H1 (cell line): ENCODE measurements around the gene MOV10L1. TPM values are rescaled to one million over a fixed set of nuclear protein-coding genes. Genes with fewer than 3 reads are reported as not detected.

ENCODE experiments used
- CTCF ChIA-PET: fragments of 300-600 bp; sonication (Branson Sonifier 250); formaldehyde crosslinking; loops from one replicate; lab custom pipeline; 2021; ENCODE audit not compliant: partially characterized antibody; lab: Charles Lee
- POLR2A ChIA-PET: fragments of 300-600 bp; sonication (Branson Sonifier 250); formaldehyde crosslinking; loops from one replicate; lab custom pipeline; 2021; ENCODE audit warnings: inconsistent platforms; ENCODE audit not compliant: partially characterized antibody; lab: Charles Lee
- DNase-seq, 2 experiments: peaks; one replicate each; pipeline versions ENCODE4 v3.0.0 to v3.0.0-alpha.2; 2010 to 2022; ENCODE audit warnings: low spot score in 2 of 2, low read depth in 1 of 2, mixed read lengths in 1 of 2
- FAIRE-seq: peaks from 2 replicates; lab custom pipeline; 2011; peaks lifted over from hg19 to GRCh38; lab: Jason Lieb, UNC
- H2AFZ ChIP-seq: 2 replicates; pipeline ENCODE4 v1.8.1; 2012; ENCODE audit warnings: low read length, inconsistent platforms
- H2AK5ac ChIP-seq: 2 replicates; pipeline ENCODE4 v1.6.1; 2013; ENCODE audit warnings: low read depth, low read length
- H2BK120ac ChIP-seq: replicated peaks from 2 replicates; pipeline ENCODE3; 2013; ENCODE audit warnings: low read depth, low read length, inconsistent platforms
- H2BK12ac ChIP-seq: 2 replicates; pipeline ENCODE4 v1.6.1; 2013; ENCODE audit warnings: low read depth, low read length
- H2BK15ac ChIP-seq: 2 replicates; pipeline ENCODE4 v1.6.1; 2013; ENCODE audit warnings: low read length
- H2BK20ac ChIP-seq: 2 replicates; pipeline ENCODE4 v1.6.1; 2013; ENCODE audit warnings: low read length
- H2BK5ac ChIP-seq: 2 replicates; pipeline ENCODE4 v1.6.1; 2013; ENCODE audit warnings: low read depth, low read length
- H3K14ac ChIP-seq: 2 replicates; pipeline ENCODE4 v1.6.1; 2013; ENCODE audit warnings: inconsistent platforms; ENCODE audit not compliant: insufficient read length
- H3K18ac ChIP-seq: 2 replicates; pipeline ENCODE4 v1.6.1; 2013; ENCODE audit warnings: low read length; ENCODE audit errors: extremely low read depth
- H3K23ac ChIP-seq: 2 replicates; pipeline ENCODE4 v1.6.1; 2013; ENCODE audit warnings: inconsistent platforms; ENCODE audit not compliant: insufficient read length
- H3K23me2 ChIP-seq: 2 replicates; pipeline ENCODE4 v1.6.1; 2013; ENCODE audit warnings: low read depth, low read length
- H3K27ac ChIP-seq: 2 replicates; pipeline ENCODE4 v1.6.1; 2011; ENCODE audit warnings: low read depth, low read length, inconsistent platforms
- H3K27me3 ChIP-seq, 4 experiments: replicated peaks in 1 of 4; 1 replicate in 1 of 4; 2 replicates in 3 of 4; pipeline versions ENCODE4 v1.6.1 to v1.8.1; 2011 to 2013; ENCODE audit warnings: low read length in 3 of 4, mild to moderate bottlenecking in 3 of 4, inconsistent platforms in 2 of 4, mixed read lengths in 2 of 4, moderate library complexity in 1 of 4; ENCODE audit not compliant: control insufficient read depth in 3 of 4, insufficient read depth in 3 of 4; ENCODE audit errors: extremely low read depth in 1 of 4
- H3K36me3 ChIP-seq, 4 experiments: 2 replicates each; pipeline versions ENCODE4 v1.6.1 to v1.8.1; 2011 to 2013; ENCODE audit warnings: mild to moderate bottlenecking in 4 of 4, low read length in 3 of 4, moderate library complexity in 2 of 4, control low read depth in 1 of 4, inconsistent platforms in 1 of 4; ENCODE audit not compliant: insufficient read depth in 4 of 4, control insufficient read depth in 2 of 4
- H3K4ac ChIP-seq: replicated peaks from 2 replicates; pipeline ENCODE3; 2013; ENCODE audit warnings: low read length, low read depth, mixed read lengths, inconsistent platforms; ENCODE audit not compliant: insufficient read length
- H3K4me1 ChIP-seq, 4 experiments: replicated peaks in 1 of 4; 1 replicate in 1 of 4; 2 replicates in 3 of 4; pipeline versions ENCODE4 v1.6.1 to v1.8.1; 2011 to 2013; ENCODE audit warnings: low read length in 3 of 4, inconsistent platforms in 2 of 4, mixed read lengths in 1 of 4; ENCODE audit not compliant: insufficient read depth in 4 of 4, control insufficient read depth in 3 of 4
- H3K4me2 ChIP-seq, 2 experiments: 2 replicates each; pipeline versions ENCODE4 v1.6.1 to v1.8.1; 2011 to 2013; ENCODE audit warnings: low read depth in 2 of 2, low read length in 2 of 2, control low read depth in 1 of 2, inconsistent platforms in 1 of 2, mild to moderate bottlenecking in 1 of 2; ENCODE audit not compliant: insufficient read depth in 1 of 2
- H3K4me3 ChIP-seq, 4 experiments: fragments of 200-600, 300-600 bp in 1 of 4; sonication (generic), shearing (Covaris generic), sonication (Bioruptor Twin) in 1 of 4; 2 replicates each; pipeline versions ENCODE4 v1.5.1 to v1.8.1; 2011 to 2016; ENCODE audit warnings: low read length in 4 of 4, low read depth in 3 of 4, control low read depth in 2 of 4, inconsistent platforms in 2 of 4, mild to moderate bottlenecking in 2 of 4, mixed read lengths in 1 of 4, moderate library complexity in 1 of 4; ENCODE audit not compliant: insufficient read depth in 2 of 4; ENCODE audit errors: extremely low read depth in 1 of 4
- H3K56ac ChIP-seq: replicated peaks from 2 replicates; pipeline ENCODE3; 2013; ENCODE audit warnings: low read depth, mild to moderate bottlenecking, mixed read lengths, low read length, inconsistent platforms; ENCODE audit not compliant: insufficient read length
- H3K79me1 ChIP-seq: 2 replicates; pipeline ENCODE4 v1.6.1; 2013; ENCODE audit warnings: low read depth, low read length, control low read depth
- H3K79me2 ChIP-seq, 2 experiments: 2 replicates each; pipeline versions ENCODE4 v1.6.1 to v1.8.1; 2012 to 2013; ENCODE audit warnings: low read length in 2 of 2, mild to moderate bottlenecking in 2 of 2, inconsistent platforms in 1 of 2; ENCODE audit not compliant: insufficient read depth in 2 of 2, control insufficient read depth in 1 of 2
- H3K9ac ChIP-seq, 4 experiments: replicated peaks in 1 of 4; 1 replicate in 1 of 4; 2 replicates in 3 of 4; pipeline versions ENCODE4 v1.6.1 to v1.8.1; 2011 to 2013; ENCODE audit warnings: low read depth in 3 of 4, low read length in 3 of 4, control low read depth in 2 of 4, mild to moderate bottlenecking in 2 of 4, moderate library complexity in 2 of 4, inconsistent platforms in 1 of 4; ENCODE audit errors: extremely low read depth in 1 of 4
- H3K9me3 ChIP-seq, 2 experiments: 2 replicates each; pipeline versions ENCODE4 v1.6.1 to v1.8.1; 2012 to 2013; ENCODE audit warnings: mild to moderate bottlenecking in 2 of 2, moderate library complexity in 2 of 2, control low read depth in 1 of 2, inconsistent platforms in 1 of 2, low read depth in 1 of 2, low read length in 1 of 2, mixed read lengths in 1 of 2; ENCODE audit not compliant: insufficient read depth in 2 of 2
- H4K20me1 ChIP-seq, 2 experiments: replicated peaks in 1 of 2; 2 replicates each; pipeline versions ENCODE3 to v1.8.1; 2011 to 2013; ENCODE audit warnings: inconsistent platforms in 2 of 2, low read length in 2 of 2, mild to moderate bottlenecking in 1 of 2; ENCODE audit not compliant: insufficient read depth in 2 of 2, control insufficient read depth in 1 of 2
- H4K5ac ChIP-seq: 2 replicates; pipeline ENCODE4 v1.6.1; 2013; ENCODE audit warnings: low read length, low read depth, mixed read lengths, inconsistent platforms; ENCODE audit not compliant: insufficient read length
- H4K8ac ChIP-seq: 2 replicates; pipeline ENCODE4 v1.8.0; 2013; ENCODE audit warnings: mild to moderate bottlenecking, moderate library complexity, low read length, inconsistent platforms; ENCODE audit not compliant: insufficient read depth; ENCODE audit errors: extremely low read depth
- H4K91ac ChIP-seq: replicated peaks from 2 replicates; pipeline ENCODE3; 2013; ENCODE audit warnings: low read length, mixed read lengths, inconsistent platforms; ENCODE audit not compliant: insufficient read length
- BRCA1 ChIP-seq: IDR thresholded peaks from 2 replicates; pipeline ENCODE4 v1.6.1; 2012; ENCODE audit warnings: low read depth, low read length, improper control_type of control experiment
- CBX5 ChIP-seq: fragments of 300-800, 300-1000 bp; sonication (generic); IDR thresholded peaks from 2 replicates; pipeline ENCODE4 v1.7.1; 2016; ENCODE audit warnings: antibody characterized with exemption, low read length, low read depth
- EZH2 ChIP-seq: fragments of 200-600 bp; sonication (generic); IDR thresholded peaks from 2 replicates; pipeline ENCODE4 v1.7.1; 2012; ENCODE audit warnings: low read depth, mild to moderate bottlenecking, moderate library complexity, low read length, inconsistent platforms; ENCODE audit not compliant: severe bottlenecking
- KDM1A ChIP-seq: fragments of 200-600, 300-600 bp; sonication (generic); IDR thresholded peaks from 2 replicates; pipeline ENCODE4 v1.7.1; 2016; ENCODE audit warnings: mild to moderate bottlenecking, low read length, borderline replicate concordance
- POU5F1 ChIP-seq: IDR thresholded peaks from 2 replicates; pipeline ENCODE4 v1.6.1; 2011; ENCODE audit warnings: low read depth, mild to moderate bottlenecking, low read length, moderate library complexity
- RXRA ChIP-seq: IDR thresholded peaks from 2 replicates; pipeline ENCODE4 v1.6.1; 2011; ENCODE audit warnings: low read depth, mild to moderate bottlenecking, low read length, moderate library complexity; ENCODE audit not compliant: insufficient read depth
- SAP30 ChIP-seq: fragments of 300-600 bp; sonication (generic); IDR thresholded peaks from 2 replicates; pipeline ENCODE4 v1.7.1; 2012; ENCODE audit warnings: low read length, moderate library complexity, mild to moderate bottlenecking, inconsistent platforms; ENCODE audit not compliant: insufficient read depth, insufficient replicate concordance
- SIN3A ChIP-seq, 2 experiments: IDR thresholded peaks in 1 of 2; conservative IDR thresholded peaks in 1 of 2; 2 replicates each; pipeline ENCODE4 v1.6.1; 2011 to 2012; ENCODE audit warnings: low read length in 2 of 2, improper control_type of control experiment in 1 of 2, low read depth in 1 of 2, mild to moderate bottlenecking in 1 of 2
- SP2 ChIP-seq: IDR thresholded peaks from 2 replicates; pipeline ENCODE4 v1.6.1; 2012; ENCODE audit warnings: mild to moderate bottlenecking, low read length, inconsistent platforms
- TAF7 ChIP-seq: optimal IDR thresholded peaks from 2 replicates; pipeline ENCODE3; 2011; ENCODE audit warnings: low read depth, mild to moderate bottlenecking, inconsistent platforms, low read length, moderate library complexity, borderline replicate concordance
- TEAD4 ChIP-seq: IDR thresholded peaks from 2 replicates; pipeline ENCODE4 v1.6.1; 2012; ENCODE audit warnings: low read depth, low read length, inconsistent platforms, mixed read lengths
- WGBS, 2 experiments: shearing (Covaris generic) in 1 of 2; methylation state at CpG; one replicate each; pipeline versions ENCODE4 v1.1.6 to v1.1.7; 2013 to 2015; ENCODE audit warnings: low lambda C conversion rate in 2 of 2, mixed read lengths in 2 of 2, inconsistent platforms in 1 of 2, low coverage in 1 of 2, missing lambda C conversion rate in 1 of 2; ENCODE audit not compliant: insufficient replicate concordance in 2 of 2, insufficient coverage in 1 of 2, insufficient read length in 1 of 2; ENCODE audit errors: extremely low coverage in 1 of 2, missing lambda C conversion rate in 1 of 2; 5-methylcytosine and 5-hydroxymethylcytosine counted together
- polyA plus RNA-seq, 7 experiments: library from polyadenylated mRNA; depleted of rRNA in 3 of 7; stranded (reverse) in 5 of 7; unstranded in 2 of 7; fragments of >200 nt in 5 of 7; fragments of 200-250 nt in 2 of 7; gene quantifications; 1 replicate in 5 of 7; 2 replicates in 1 of 7; 4 replicates in 1 of 7; pipeline versions ENCODE4 v1.2.1 to v1.2.3, GENCODE V29; 2011 to 2013; ENCODE audit warnings: missing spikeins in 2 of 7, mixed read lengths in 2 of 7
- total RNA-seq: library from RNA; stranded (reverse); fragmentation: NEBNext Ultra II Directional; extraction: Animal tissue kit (Norgen Biotek cat#: 25700); gene quantifications from 2 replicates; pipeline ENCODE4 v1.2.1, GENCODE V29; 2021

MOV10L1 gene
- total and polyA plus RNA-seq, 2 of the 8 experiments (the other 6 are each of a cell fraction or from before 2014, with no cell fraction given): 0.32 TPM; not detected in 1

DNA sequence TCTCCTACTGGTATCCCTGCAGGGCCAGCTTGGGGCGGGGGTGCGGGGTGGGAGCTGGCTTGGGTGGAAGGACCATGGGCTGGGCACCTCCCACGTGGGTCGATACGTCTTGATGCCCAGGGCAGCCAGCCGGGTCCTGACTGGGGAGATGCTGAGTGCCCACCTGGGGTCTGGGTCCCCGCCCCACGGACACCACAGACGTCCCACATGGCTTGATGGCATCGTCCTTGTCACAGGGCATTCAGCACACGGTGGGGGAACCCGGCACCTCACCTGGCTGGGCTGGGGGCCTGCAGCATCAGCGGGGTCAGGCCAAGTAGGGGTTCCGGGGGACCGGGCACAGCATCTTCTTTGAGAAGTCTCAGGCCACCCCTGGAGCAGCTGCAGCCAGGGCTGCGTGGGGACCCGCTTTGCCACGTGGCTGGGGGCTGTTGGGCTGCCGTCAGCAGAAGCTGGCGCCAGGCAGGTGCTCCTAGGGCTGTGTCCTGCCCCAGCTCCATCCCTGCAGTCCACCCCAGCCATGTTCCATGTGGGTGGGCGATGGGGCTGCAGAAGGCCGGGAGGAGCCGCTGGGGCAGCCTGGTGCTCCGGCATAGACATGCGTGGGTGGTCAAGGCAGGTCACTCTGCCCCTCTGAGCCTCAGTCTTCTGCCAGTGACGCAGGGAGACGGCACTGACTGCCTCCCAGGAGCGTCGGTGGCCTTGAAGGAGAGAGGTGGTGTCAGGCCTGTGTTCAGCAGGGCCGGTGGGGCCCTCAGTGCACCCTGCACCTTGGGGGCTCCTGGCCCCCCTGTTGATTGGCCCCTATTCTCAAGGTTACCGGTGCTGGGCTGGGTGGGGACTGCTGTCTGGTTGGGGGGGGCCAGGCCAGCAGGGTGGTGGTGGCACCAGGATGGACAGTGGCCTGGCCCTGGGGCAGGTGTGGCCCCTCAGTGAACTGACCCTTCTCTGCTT lies 119.4 kb downstream of the MOV10L1 start:
- ChIA-PET CTCF (interaction anchor here (0.5 to 7.0 kb wide), 11 partner anchors 12 to 441 kb away, joined by 3 to 83 read pairs (median 5); partner anchors contain the start of gene PANX2), POLR2A (interaction anchor here (0.6 to 1.6 kb wide), 4 partner anchors 10 to 29 kb away, joined by 3 to 4 read pairs (median 4); no protein-coding TSS in a partner anchor)
- FAIRE-seq (no peak), DNase-seq (no peak)
- Histone ChIP-seq H3K9me3 (no peaks in the 10 kb centered on the region), H3K4me1 (peaks cover 0 to 3% (median 1%) of the 10 kb centered on the region in 4 experiments; a peak in 2 of 7 replicates), H3K4me2 (no peak overlapping the region), H3K14ac (no peak overlapping the region), H2BK20ac (no peak overlapping the region), H4K5ac (no peak overlapping the region), H3K23me2 (no peaks in the 10 kb centered on the region), H3K4ac (no peak overlapping the region), H2BK15ac (no peak overlapping the region), H2BK120ac (no peak overlapping the region), H2BK5ac (no peak overlapping the region; the same call in 1 of the 2 replicates), H3K79me1 (peaks cover 5% of the 10 kb centered on the region; the same call in 1 of the 2 replicates), H3K23ac (no peak overlapping the region), H4K20me1 (peaks cover 8 to 25% of the 10 kb centered on the region in 2 experiments), H3K4me3 (no peak overlapping the region), H3K18ac (no peak overlapping the region), H4K8ac (no peak overlapping the region), H3K36me3 (peaks cover 4 to 29% (median 21%) of the 10 kb centered on the region in 4 experiments; a peak in 7 of 8 replicates), H4K91ac (no peak overlapping the region), H3K79me2 (peaks cover 0 to 13% of the 10 kb centered on the region in 2 experiments; a peak in 1 of 4 replicates), H3K9ac (no peak overlapping the region), H3K56ac (no peak overlapping the region), H2AFZ (no peak overlapping the region), H2AK5ac (no peak overlapping the region), H3K27ac (no peak overlapping the region), H3K27me3 (no peaks in the 10 kb centered on the region), H2BK12ac (no peak overlapping the region)
- 91% methylated on average over 25 of the region's 31 CpGs; no CpG with 5 or more reads in 1 of the 2 experiments for WGBS, 2 experiments
- no peak for TF ChIP-seq SIN3A (conservative IDR thresholded peaks at IDR 0.05 in 1 of 2, IDR thresholded peaks at IDR 0.05 in 1 of 2; ENCODE audit: low read depth in 1 of 2, low read length in 2 of 2)
- no peak for TF ChIP-seq SAP30
- TF ChIP-seq KDM1A: no peak
- TF ChIP-seq EZH2: no peak
- TF ChIP-seq CBX5: no peak
- TF ChIP-seq TEAD4: no peak
- TF ChIP-seq RXRA: no peak
- TF ChIP-seq TAF7: no peak
- no peak for TF ChIP-seq POU5F1
- TF ChIP-seq BRCA1: no peak
- TF ChIP-seq SP2: no peak
